T-helper 1 cell treated with Interleukin-12 subunit alpha and Interleukin-12 subunit beta and Interleukin-4 antibody, amounts not matched to agents 30 μg/mL and 1 μg/mL, for 36 hours (primary cell): ENCODE data around the gene POU2AF1.
"Not testable (repeated sequence)": the region's sequence is repeated elsewhere in the genome, so short reads cannot be mapped to it uniquely, and the experiment has no call there.

ENCODE experiments used
- H3K27ac Mint-ChIP-seq: one replicate; pipeline ENCODE4 v1.8.0; 2021; ENCODE audit warnings: mild to moderate bottlenecking, mixed read lengths
- H3K27me3 Mint-ChIP-seq: one replicate; pipeline ENCODE4 v1.8.0; 2021; ENCODE audit warnings: low read depth, mixed read lengths
- H3K36me3 Mint-ChIP-seq: one replicate; pipeline ENCODE4 v1.8.0; 2021; ENCODE audit warnings: low read depth, mixed read lengths
- H3K4me1 Mint-ChIP-seq: one replicate; pipeline ENCODE4 v1.8.0; 2021; ENCODE audit warnings: low read depth, mixed read lengths
- H3K4me3 Mint-ChIP-seq: one replicate; pipeline ENCODE4 v1.8.0; 2021; ENCODE audit warnings: mild to moderate bottlenecking, moderate library complexity, mixed read lengths
- H3K9me3 Mint-ChIP-seq: one replicate; pipeline ENCODE4 v1.8.0; 2021; ENCODE audit warnings: mixed read lengths

POU2AF1 gene

DNA sequence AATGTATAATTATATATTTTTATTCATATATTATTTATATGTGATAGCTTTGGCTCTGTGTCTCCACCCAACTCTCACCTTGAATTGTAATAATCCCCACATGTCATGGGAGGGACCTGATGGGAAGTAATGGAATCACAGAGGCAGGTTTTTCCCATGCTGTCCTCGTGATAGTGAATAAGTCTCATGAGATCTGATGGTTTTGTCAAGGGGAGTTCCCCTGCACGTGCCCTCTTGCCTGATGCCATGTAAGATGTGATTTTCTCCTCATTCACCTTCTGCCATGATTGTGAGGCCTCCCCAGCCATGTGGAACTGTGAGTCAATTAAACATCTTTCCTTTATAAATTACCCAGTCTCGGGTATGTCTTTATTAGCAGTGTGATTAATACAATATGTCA lies 22.9 kb upstream of the POU2AF1 start:
- H3K27ac Mint-ChIP-seq, H3K4me1 Mint-ChIP-seq, H3K36me3 Mint-ChIP-seq, H3K4me3 Mint-ChIP-seq, H3K27me3 Mint-ChIP-seq: not testable (repeated sequence)
- peaks cover 19% of the 10 kb centered on the region for H3K9me3 Mint-ChIP-seq

DNA sequence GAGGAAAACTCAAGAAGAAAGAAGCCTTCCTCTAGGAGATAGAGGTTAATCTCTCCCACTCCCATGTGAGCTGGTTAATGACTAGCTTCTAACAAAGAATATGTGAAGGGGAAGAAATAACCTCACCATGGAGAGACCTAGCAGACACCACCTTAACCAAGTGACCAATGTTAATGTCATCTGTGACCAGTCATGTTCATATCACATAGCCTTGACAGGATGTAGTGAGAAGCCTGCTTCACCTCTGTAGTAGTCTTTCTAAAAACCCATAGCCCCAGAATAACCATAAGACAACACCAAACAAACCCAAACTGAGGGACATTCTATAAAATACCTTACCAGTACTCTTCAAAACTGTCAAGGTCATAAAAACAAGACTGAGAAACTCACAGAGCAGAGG lies 21.5 kb upstream of the POU2AF1 start:
- H3K27me3 Mint-ChIP-seq: no peaks in the 10 kb centered on the region
- H3K9me3 Mint-ChIP-seq: peaks cover 19% of the 10 kb centered on the region
- no peak overlapping the region for H3K4me3 Mint-ChIP-seq
- H3K4me1 Mint-ChIP-seq: peaks cover 8% of the 10 kb centered on the region
- H3K36me3 Mint-ChIP-seq: no peaks in the 10 kb centered on the region
- no peak overlapping the region for H3K27ac Mint-ChIP-seq

GRCh38 chr11:111399187-111400031 lies 20.3 kb upstream of the POU2AF1 start:
- peaks cover 13% of the 10 kb centered on the region for H3K9me3 Mint-ChIP-seq
- H3K27me3 Mint-ChIP-seq: no peaks in the 10 kb centered on the region
- no peak overlapping the region for H3K4me3 Mint-ChIP-seq
- H3K36me3 Mint-ChIP-seq: no peaks in the 10 kb centered on the region
- peaks cover 8% of the 10 kb centered on the region for H3K4me1 Mint-ChIP-seq
- no peak overlapping the region for H3K27ac Mint-ChIP-seq

DNA sequence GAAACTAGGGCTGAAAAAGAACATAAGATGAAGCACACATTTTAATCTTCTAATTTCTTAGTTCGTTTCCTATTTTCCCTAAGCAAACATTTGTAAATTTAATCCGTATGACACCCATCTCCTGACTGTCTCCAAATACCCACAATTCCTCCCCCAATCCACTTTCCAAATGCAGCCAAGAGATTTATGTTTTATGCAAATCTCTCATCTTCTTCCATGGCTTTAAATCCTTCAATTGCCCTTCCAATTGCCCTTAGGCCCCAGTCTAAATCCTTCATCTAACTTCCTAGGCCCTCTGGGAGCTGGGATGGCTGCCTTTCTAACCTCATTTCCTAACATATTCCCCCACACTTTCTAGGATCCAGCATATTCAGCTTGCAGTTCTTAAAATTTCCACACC lies 18.0 kb upstream of the POU2AF1 start:
- Mint-ChIP-seq H3K4me1 (peaks cover 8% of the 10 kb centered on the region), H3K9me3 (no peaks in the 10 kb centered on the region), H3K27ac (no peak overlapping the region), H3K4me3 (no peak overlapping the region), H3K36me3 (no peaks in the 10 kb centered on the region), H3K27me3 (no peaks in the 10 kb centered on the region)

DNA sequence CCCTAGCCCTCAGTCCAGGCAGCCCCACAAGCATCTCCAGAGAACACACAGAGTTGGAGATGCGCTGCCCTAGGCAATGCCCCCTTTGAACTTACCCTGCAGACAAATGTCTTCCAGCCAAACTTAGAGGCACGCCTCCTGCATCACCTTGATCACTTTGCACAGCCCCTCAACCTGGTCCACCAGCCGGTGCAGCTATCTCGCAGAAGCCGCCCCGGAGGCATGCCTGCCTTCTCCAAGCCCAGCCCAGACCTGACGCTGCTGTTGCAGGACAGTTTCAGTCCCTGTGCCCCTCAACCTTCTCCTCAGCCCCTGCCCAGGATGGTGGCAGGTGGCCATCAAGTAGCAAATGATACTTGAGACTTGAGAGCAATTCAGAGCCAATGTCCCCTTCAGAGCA lies 16.7 kb upstream of the POU2AF1 start:
- H3K4me3 Mint-ChIP-seq: no peak overlapping the region
- no peaks in the 10 kb centered on the region for H3K36me3 Mint-ChIP-seq
- no peak overlapping the region for H3K27ac Mint-ChIP-seq
- no peaks in the 10 kb centered on the region for H3K27me3 Mint-ChIP-seq
- no peaks in the 10 kb centered on the region for H3K9me3 Mint-ChIP-seq
- H3K4me1 Mint-ChIP-seq: peaks cover 8% of the 10 kb centered on the region

- H3K4me3 Mint-ChIP-seq: no peak overlapping the region
- no peaks in the 10 kb centered on the region for H3K36me3 Mint-ChIP-seq
- no peaks in the 10 kb centered on the region for H3K27me3 Mint-ChIP-seq
- H3K27ac Mint-ChIP-seq: no peak overlapping the region
- H3K4me1 Mint-ChIP-seq: peaks cover 8% of the 10 kb centered on the region
- no peaks in the 10 kb centered on the region for H3K9me3 Mint-ChIP-seq
These were observed 16.0 kb upstream of the POU2AF1 start for GRCh38 chr11:111395081-111395480.

GRCh38 chr11:111394147-111394546 lies 15.1 kb upstream of the POU2AF1 start:
- H3K4me3 Mint-ChIP-seq, H3K27ac Mint-ChIP-seq, H3K27me3 Mint-ChIP-seq, H3K9me3 Mint-ChIP-seq, H3K4me1 Mint-ChIP-seq, H3K36me3 Mint-ChIP-seq: not testable (repeated sequence)

DNA sequence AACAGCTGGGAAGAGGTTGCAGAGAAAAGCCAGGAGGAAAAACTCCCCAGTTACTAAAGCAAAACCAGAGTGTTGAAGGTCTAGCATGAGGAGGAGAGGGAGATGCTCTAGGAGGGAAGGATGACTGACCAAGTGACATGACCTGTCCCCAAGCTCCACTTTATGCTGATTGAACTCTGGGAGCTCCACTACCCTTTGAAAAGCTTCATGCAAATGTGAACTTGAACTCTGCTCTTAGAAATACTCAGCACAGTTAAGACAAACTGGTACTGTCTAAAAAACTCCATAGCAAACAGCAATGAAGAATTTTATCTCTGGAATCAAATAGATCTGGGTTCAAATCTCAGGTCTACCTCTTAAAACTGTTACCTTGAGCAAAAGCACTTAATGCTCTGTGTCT lies 14.5 kb upstream of the POU2AF1 start:
- Mint-ChIP-seq H3K4me1 (peaks cover 3% of the 10 kb centered on the region), H3K27ac (no peak overlapping the region), H3K4me3 (no peak overlapping the region), H3K9me3 (no peaks in the 10 kb centered on the region), H3K27me3 (no peaks in the 10 kb centered on the region), H3K36me3 (no peaks in the 10 kb centered on the region)

GRCh38 chr11:111393096-111393495 lies 14.0 kb upstream of the POU2AF1 start:
- peaks cover 6% of the 10 kb centered on the region for H3K4me1 Mint-ChIP-seq
- H3K27me3 Mint-ChIP-seq: no peaks in the 10 kb centered on the region
- H3K27ac Mint-ChIP-seq: no peak overlapping the region
- H3K9me3 Mint-ChIP-seq: peaks cover 5% of the 10 kb centered on the region
- H3K36me3 Mint-ChIP-seq: no peaks in the 10 kb centered on the region
- H3K4me3 Mint-ChIP-seq: no peak overlapping the region

GRCh38 chr11:111392552-111392951 lies 13.5 kb upstream of the POU2AF1 start:
- Mint-ChIP-seq H3K27ac (no peak overlapping the region), H3K4me3 (no peak overlapping the region), H3K4me1 (peaks cover 6% of the 10 kb centered on the region), H3K27me3 (no peaks in the 10 kb centered on the region), H3K36me3 (no peaks in the 10 kb centered on the region), H3K9me3 (peaks cover 5% of the 10 kb centered on the region)

DNA sequence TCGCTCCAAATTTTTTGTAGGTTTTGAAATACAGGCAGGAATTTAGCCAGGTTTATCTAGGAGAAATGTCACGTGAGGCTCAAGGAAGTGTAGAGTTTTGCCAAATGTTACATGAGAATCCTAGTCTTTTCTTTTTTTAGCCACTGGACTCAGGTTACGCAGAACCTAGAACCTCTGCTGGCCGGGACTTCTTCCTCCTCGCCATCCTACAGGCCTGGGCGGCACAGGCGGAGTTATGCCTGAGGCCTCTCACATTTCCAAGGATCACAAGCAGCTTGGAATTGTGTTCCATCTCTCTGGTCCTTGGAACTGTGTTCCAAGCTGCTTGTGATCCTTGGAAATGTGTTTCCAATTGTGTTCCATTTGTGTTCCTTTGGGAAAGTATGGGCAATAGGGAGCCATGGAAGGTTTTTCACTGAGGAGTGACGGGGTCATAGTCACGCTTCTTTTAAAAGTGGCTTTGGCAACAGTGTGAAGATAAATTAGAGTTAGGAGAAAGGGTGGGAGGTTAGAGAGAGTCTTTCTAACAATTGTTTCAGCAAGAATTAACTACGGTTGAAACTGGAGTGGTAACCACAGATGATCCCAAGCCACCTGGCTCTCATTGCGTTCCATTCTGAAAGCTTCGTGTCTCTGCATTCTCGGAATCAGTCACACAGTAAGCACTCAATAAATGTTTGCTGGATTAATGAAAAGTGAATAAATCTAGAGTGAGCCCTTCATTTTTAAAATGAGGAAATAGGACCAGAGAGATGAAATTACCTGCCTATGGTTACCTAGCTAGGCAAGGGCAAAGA lies 12.5 kb upstream of the POU2AF1 start:
- H3K4me3 Mint-ChIP-seq: no peak overlapping the region
- peaks cover 6% of the 10 kb centered on the region for H3K4me1 Mint-ChIP-seq
- peaks cover 5% of the 10 kb centered on the region for H3K9me3 Mint-ChIP-seq
- no peak overlapping the region for H3K27ac Mint-ChIP-seq
- H3K36me3 Mint-ChIP-seq: no peaks in the 10 kb centered on the region
- no peaks in the 10 kb centered on the region for H3K27me3 Mint-ChIP-seq

DNA sequence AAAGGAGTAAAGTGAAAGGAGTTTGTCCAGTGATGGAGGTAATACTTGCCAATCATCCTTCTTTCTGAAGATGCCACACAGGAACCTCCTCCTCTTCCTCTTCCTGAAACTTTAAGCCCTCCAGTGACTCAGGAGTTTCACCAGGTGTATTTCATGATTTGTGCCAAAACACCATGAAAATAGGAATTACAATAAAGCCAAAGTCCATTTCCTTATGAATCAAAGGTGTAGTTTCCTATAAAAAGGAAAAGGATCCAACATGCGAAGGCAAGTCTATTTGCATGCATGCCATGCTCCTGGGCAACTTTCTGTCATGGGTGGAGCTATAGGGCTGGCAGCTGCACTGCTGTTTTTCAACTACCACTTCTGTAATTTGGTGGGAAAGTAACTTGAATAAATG lies 9.8 kb upstream of the POU2AF1 start:
- Mint-ChIP-seq H3K27me3 (no peaks in the 10 kb centered on the region), H3K4me3 (no peak overlapping the region), H3K27ac (no peak overlapping the region)

GRCh38 chr11:111388420-111388819 lies 9.3 kb upstream of the POU2AF1 start:
- Mint-ChIP-seq H3K9me3 (peaks cover 8% of the 10 kb centered on the region), H3K4me3 (no peak overlapping the region), H3K27me3 (no peaks in the 10 kb centered on the region), H3K4me1 (peaks cover 6% of the 10 kb centered on the region), H3K36me3 (peaks cover 2% of the 10 kb centered on the region), H3K27ac (no peak overlapping the region)

More for the DNA sequence above, 9.8 kb upstream of the POU2AF1 start:
- peaks cover 6% of the 10 kb centered on the region for H3K4me1 Mint-ChIP-seq
- H3K36me3 Mint-ChIP-seq: peaks cover 2% of the 10 kb centered on the region
- H3K9me3 Mint-ChIP-seq: peaks cover 8% of the 10 kb centered on the region

- H3K9me3 Mint-ChIP-seq: peaks cover 8% of the 10 kb centered on the region
- no peaks in the 10 kb centered on the region for H3K27me3 Mint-ChIP-seq
- no peak overlapping the region for H3K27ac Mint-ChIP-seq
- H3K4me3 Mint-ChIP-seq: no peak overlapping the region
- peaks cover 2% of the 10 kb centered on the region for H3K36me3 Mint-ChIP-seq
- peaks cover 9% of the 10 kb centered on the region for H3K4me1 Mint-ChIP-seq
These were observed 8.3 kb upstream of the POU2AF1 start for GRCh38 chr11:111387363-111387762.

DNA sequence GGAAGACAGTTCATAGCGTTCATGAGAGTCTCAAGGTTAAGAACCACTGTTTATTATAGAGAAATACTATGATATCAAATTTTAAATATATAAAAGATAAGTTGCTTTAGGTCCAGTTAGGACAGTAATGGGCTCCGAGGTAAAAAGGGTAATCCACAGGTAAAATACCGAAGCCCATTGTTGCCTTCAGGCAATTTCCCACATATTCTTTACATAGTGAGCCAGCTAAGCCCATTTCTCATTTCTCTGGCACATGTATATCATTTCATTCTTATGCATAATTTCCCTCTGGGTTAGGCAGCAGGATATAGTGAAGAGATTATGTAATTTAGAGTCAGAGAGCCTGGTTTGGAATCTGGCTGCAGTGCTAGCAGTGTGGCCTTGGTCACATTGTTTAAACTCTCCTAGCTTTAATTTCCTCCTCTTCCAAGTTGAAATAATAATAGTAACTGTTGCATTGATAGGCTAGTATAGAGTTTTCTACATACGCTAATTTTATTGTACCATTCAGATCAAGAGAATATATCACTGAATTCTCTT lies 7.6 kb upstream of the POU2AF1 start:
- peaks cover 9% of the 10 kb centered on the region for H3K4me1 Mint-ChIP-seq
- H3K9me3 Mint-ChIP-seq: peaks cover 8% of the 10 kb centered on the region

More for the DNA sequence above, 7.6 kb upstream of the POU2AF1 start:
- Mint-ChIP-seq H3K27ac (no peak overlapping the region), H3K4me3 (no peak overlapping the region), H3K27me3 (no peaks in the 10 kb centered on the region), H3K36me3 (peaks cover 2% of the 10 kb centered on the region)
